ENCODE data around the gene DPRX.

The DPRX gene

GRCh38 chr19:53631949-53632407 lies at the start of gene DPRX:
TSS of gene DPRX (plus strand) at chr19:53631999. CDS start at chr19:53632107, 108 bp downstream.
- in situ Hi-C loops (cut with MboI; ENCODE audit: low sequenced_read_pairs), result no loop called here

DNA sequence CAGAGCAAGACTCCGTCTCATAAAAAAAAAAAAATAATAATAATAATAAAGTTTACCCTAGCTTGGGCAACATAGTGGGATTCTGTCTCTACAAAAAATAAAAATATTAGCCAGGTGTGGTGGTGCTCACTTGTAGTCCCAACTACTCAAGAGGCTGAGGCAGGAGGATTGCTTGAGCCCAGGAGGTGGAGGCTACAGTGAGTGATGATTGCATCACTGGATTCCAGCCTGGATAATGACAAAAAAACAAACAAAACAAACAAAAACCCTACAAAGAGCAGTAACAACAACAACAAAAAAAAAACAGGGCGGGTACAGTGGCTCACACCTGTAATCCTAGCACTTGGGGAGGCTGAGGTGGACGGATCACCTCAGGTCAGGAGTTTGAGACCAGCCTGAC lies 48.6 kb upstream of the DPRX start:
- in situ Hi-C loops (cut with MboI; ENCODE audit: low sequenced_read_pairs), result no loop called here

- in situ Hi-C loops (cut with MboI; ENCODE audit: low sequenced_read_pairs), result no loop called here
Measured at GRCh38 chr19:53586277-53586691, 45.5 kb upstream of the DPRX start.

DNA sequence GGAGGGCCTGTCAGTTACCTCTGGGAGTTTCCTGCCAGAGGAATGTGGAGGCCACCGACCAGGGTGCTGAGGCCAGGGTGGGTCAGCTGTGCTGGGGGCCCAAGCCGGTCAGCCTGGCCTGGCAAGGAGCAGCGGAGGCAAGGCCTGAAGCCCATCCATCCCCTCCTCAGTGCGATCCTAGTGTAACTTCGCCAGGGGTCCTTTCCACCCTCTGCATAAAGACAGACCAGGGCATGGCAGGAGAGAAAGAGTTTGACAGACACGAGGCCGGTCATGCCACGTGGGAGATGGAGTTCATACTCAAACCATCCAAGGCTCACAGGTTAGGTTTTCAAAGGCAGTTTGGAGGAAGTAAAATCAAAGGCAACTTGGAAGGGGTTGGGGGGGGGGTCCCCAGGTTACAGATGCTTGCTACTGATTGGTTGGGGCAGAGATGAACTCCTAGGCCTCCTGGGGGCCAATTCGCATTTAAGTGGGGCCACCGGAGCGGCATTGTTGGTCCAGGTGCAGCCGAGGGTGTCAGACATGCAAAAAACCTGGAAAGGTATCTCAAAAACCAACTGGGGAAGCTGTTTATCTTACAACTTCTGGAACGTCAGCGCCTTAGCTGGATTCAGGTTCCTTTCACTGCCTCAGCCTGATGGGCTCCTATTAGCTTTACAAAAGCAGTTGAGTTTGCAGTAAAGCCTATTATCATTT lies 36.8 kb upstream of the DPRX start:
- in situ Hi-C loops (cut with MboI; ENCODE audit: low sequenced_read_pairs), result no loop called here

GRCh38 chr19:53595510-53595867 lies 36.3 kb upstream of the DPRX start:
- in situ Hi-C loops (cut with MboI; ENCODE audit: low sequenced_read_pairs), result no loop called here

GRCh38 chr19:53596056-53596455 lies 35.7 kb upstream of the DPRX start:
- in situ Hi-C loops (cut with MboI; ENCODE audit: low sequenced_read_pairs), result no loop called here

DNA sequence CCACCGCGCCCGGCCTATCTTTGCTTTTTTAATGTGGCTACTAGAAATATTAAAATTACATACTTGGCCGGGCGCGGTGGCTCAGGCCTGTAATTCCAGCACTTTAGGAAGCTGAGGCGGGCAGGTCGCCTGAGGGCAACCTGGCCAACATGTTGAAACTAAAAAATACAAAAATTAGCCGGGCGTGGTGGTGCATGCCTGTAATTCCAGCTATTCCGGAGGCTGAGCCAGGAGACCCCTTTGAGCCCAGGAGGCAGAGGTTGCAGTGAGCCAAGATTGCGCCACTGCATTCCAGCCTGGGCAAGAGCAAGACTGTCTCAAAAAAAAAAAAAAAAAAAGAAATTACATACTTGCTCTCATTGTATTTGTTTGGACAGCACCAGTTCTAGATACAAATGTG lies 34.8 kb upstream of the DPRX start:
- in situ Hi-C loops (cut with MboI; ENCODE audit: low sequenced_read_pairs), result no loop called here

GRCh38 chr19:53598361-53598760 lies 33.4 kb upstream of the DPRX start:
- in situ Hi-C loops (cut with MboI; ENCODE audit: low sequenced_read_pairs), result no loop called here

- in situ Hi-C loops (cut with MboI; ENCODE audit: low sequenced_read_pairs), result no loop called here
Measured at GRCh38 chr19:53600217-53600616, 31.6 kb upstream of the DPRX start.

- in situ Hi-C loops (cut with MboI; ENCODE audit: low sequenced_read_pairs), result no loop called here
Measured at GRCh38 chr19:53606031-53606430, 25.8 kb upstream of the DPRX start.

DNA sequence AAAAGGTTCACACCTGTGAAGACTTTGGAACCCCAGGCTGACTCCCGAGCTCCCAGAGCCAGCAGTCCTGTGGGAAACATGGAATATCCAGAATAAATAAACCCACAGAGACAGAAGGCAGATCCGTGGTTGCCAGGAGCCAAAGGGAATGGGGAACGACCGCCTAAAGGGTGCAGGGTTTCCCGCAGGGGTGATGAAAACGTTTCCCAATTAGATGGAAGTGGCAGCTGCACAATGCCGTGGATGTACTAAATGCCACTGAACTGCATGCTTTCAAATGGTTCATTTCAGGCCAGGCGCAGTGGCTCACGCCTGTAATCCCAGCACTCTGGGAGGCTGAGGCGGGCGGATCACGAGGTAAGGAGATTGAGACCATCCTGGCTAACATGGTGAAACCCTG lies 23.4 kb upstream of the DPRX start:
- in situ Hi-C loops (cut with MboI; ENCODE audit: low sequenced_read_pairs), result no loop called here

GRCh38 chr19:53612762-53613526 lies 18.9 kb upstream of the DPRX start:
- in situ Hi-C loops (cut with MboI; ENCODE audit: low sequenced_read_pairs), result no loop called here

DNA sequence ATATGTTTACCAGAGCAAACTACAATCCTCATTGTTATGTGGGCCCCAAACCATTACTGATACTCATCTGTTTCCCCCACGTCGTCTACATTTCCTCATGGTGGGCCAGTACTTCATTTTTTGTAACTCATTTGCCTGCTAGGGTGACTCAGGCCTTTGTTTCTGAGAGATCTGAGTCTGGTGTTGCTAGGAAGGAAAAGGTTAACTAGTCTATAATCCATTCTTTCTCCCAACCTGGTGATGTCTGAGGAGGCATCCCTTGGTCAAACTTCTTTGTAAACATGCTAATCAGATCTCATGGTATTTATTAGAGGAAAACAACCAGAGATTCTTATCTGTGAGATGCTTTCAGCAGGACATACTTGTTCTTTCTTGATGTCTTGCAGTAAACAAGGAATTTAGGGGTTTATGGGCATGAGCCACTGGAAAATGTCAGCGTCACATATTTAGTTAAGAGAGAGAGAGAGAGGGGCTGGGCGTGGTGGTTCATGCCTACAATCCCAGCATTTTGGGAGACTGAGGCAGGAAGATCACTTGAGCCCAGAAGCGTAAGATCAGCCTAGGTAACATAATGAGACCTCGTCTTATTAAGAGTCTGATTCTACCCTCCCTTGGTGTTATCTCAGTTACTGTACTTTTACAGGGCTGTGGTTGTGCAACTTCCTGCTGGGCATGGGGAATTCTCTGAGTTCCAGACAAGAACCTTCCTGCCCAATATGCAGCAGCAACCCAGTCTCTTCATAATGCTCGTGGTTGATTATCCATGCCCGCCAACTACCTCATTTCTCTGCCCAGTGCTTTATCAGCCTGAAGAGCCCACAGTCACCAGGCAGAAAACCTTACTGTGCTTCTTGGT lies 9.7 kb upstream of the DPRX start:
- in situ Hi-C loops (cut with MboI; ENCODE audit: low sequenced_read_pairs), result no loop called here

GRCh38 chr19:53624771-53625545 lies 6.8 kb upstream of the DPRX start:
- in situ Hi-C loops (cut with MboI; ENCODE audit: low sequenced_read_pairs), result no loop called here

- in situ Hi-C loops (cut with MboI; ENCODE audit: low sequenced_read_pairs), result no loop called here
Measured at GRCh38 chr19:53626486-53626885, 5.3 kb upstream of the DPRX start.

DNA sequence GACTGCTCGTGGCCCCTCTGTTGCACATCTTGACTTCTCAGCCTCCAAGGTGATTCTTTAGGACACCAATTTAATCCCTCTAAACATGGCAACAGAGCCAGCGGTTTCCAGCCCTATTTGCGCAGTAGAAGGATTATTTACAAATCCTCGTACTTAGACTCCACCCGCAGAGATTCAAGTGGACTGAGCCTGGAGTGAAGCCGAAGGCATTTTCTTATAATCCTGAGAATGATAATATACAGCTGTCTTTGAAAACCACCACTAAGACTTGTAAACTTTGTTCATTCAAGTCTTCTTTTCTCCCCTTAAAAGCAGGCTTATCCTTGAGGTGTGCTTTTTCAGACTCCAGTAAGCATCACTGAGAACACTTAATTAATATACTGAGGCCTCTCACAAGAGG lies 4.8 kb upstream of the DPRX start:
- in situ Hi-C loops (cut with MboI; ENCODE audit: low sequenced_read_pairs), result no loop called here

DNA sequence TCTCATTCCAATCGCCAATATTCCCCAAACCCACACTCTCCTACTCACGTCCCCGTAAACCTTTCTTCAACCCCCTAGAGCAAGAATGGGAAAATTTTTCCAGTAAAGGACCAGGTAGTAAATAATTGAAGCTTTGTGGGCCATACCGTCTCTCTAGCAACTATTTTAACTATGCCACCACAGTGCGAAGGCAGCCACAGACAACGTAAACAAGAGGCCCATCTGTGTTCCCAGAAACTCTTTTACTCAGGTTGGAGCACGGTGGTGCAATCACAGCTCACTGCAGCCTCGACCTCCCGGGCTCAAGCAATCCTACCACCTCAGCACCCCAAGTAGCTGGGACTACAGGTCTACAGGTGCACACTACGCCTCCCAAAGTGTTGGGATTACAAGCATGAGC lies 3.0 kb downstream of the DPRX start:
- in situ Hi-C loops (cut with MboI; ENCODE audit: low sequenced_read_pairs), result no loop called here

- in situ Hi-C loops (cut with MboI; ENCODE audit: low sequenced_read_pairs), result no loop called here
Measured at GRCh38 chr19:53639471-53639870, 7.7 kb downstream of the DPRX start.

DNA sequence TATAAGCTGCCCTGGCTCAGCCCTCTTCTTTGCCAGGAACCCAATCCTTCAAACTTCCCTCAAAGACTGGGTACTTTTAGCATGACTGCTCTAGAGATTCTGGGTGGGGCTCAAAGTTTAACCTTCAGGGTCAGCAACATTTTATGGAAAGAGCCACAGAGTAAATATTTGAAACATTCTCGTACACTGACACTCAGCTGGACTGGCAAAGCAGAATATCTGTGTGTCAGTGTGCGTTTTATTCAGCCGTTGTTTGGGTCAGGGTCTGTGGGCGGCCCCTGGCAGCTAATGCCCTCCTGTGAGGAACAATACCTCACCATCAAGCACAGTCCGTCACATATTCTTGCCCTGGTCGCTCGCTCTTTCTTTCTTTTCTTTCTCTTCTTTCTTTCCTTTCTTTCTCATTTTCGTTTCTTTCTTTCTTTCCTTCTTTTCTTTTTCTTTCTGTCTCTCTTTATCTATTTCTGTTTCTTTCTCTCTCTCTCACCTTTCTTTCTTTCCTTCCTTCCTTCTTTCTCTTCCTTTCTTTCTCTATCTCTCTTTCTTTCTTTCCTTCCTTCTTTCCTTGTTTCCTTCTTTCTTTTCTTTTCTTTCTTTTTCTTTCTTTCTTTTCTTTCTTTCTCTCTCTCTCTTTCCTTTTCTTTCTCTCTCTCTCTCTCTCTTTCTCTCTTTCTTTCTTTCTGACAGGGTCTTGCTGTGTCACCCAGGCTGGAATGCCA lies 10.7 kb downstream of the DPRX start:
- in situ Hi-C loops (cut with MboI; ENCODE audit: low sequenced_read_pairs), result no loop called here

Measured in HL-60/S4 treated with phorbol 12-myristate 13-acetate at 8.2 ng/mL for 4 days and 3 days (cell line).